Breast epithelium (tissue), 3 donors: ENCODE results near the gene SSU72.

Source experiments
- POLR2AphosphoS5 ChIP-seq, 3 donors: sonication (generic); formaldehyde crosslinking; IDR thresholded peaks; one replicate each; pipeline ENCODE4 v1.6.1; 2017; ENCODE audit warnings: antibody characterized with exemption in 3 of 3
- TF ChIP-seq, protein P1 (sequence below), 3 donors: fragments of 450-650 bp; IDR thresholded peaks; one replicate each; pipeline ENCODE4 v1.5.1; 2016 to 2017; ENCODE audit warnings: antibody characterized with exemption in 3 of 3, mild to moderate bottlenecking in 3 of 3, moderate library complexity in 3 of 3

DNA sequence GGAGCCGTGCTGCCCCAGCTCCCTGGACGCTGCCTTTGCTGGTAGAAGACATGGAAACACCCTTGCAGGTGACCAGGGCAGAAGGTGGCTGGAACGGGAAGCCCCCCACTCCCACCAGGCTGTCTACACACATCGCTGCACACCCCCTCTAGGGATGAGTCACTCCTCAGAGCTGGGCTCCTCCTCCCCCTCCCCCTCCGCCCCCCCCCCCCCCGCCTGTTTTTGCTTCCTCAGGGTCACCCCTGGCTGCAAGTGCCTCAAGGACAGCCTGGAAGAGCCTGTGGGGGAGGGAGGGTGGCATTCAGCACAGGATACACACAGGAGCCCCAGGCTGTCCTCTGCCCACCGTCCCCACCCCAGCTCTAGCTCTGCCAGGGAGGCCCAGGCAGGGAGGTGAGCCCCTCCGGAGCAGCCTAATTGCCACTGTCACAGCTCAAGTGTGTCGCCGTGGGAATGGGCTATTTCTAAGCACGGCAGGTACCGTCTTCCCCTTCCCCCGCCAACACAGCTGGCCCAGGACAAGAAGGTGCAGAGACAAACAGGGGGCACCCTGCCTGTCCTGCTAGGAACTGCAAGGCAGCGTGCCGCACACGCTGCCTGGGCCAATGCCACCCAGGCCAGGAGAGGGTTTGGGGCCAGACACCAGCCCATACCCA is 22.7 kb upstream of the SSU72 start:
- TF ChIP-seq, protein P1, sequence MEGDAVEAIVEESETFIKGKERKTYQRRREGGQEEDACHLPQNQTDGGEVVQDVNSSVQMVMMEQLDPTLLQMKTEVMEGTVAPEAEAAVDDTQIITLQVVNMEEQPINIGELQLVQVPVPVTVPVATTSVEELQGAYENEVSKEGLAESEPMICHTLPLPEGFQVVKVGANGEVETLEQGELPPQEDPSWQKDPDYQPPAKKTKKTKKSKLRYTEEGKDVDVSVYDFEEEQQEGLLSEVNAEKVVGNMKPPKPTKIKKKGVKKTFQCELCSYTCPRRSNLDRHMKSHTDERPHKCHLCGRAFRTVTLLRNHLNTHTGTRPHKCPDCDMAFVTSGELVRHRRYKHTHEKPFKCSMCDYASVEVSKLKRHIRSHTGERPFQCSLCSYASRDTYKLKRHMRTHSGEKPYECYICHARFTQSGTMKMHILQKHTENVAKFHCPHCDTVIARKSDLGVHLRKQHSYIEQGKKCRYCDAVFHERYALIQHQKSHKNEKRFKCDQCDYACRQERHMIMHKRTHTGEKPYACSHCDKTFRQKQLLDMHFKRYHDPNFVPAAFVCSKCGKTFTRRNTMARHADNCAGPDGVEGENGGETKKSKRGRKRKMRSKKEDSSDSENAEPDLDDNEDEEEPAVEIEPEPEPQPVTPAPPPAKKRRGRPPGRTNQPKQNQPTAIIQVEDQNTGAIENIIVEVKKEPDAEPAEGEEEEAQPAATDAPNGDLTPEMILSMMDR (IDR thresholded peaks at IDR 0.05): no peak
- TF ChIP-seq POLR2AphosphoS5 (IDR thresholded peaks at IDR 0.05): no peak
